Keratinocyte (primary cell): ENCODE data around the gene MLPH. TPM values are rescaled to one million over a fixed set of nuclear protein-coding genes. Genes with fewer than 3 reads are reported as not detected.
A peak's percentile ranks its signal among the peaks of the same experiment; 100 is the strongest.

Experiments used
- DNase-seq: peaks from one replicate; pipeline ENCODE4 v3.0.0-alpha.2; 2011; ENCODE audit warnings: low read depth, missing footprints, low spot score
- FAIRE-seq: peaks from 2 replicates; lab custom pipeline; 2011; peaks lifted over from hg19 to GRCh38; lab: Jason Lieb, UNC
- H2AFZ ChIP-seq: 2 replicates; pipeline ENCODE4 v1.6.0; 2012; ENCODE audit warnings: low read length, control low read depth, inconsistent platforms; ENCODE audit not compliant: control insufficient read depth
- H3K27ac ChIP-seq: 2 replicates; pipeline ENCODE4 v1.5.1; 2011; ENCODE audit warnings: low read length; ENCODE audit not compliant: control insufficient read depth, insufficient read depth
- H3K27me3 ChIP-seq: 3 replicates; pipeline ENCODE4 v1.6.0; 2011; ENCODE audit warnings: low read length; ENCODE audit not compliant: control insufficient read depth, insufficient read depth; ENCODE audit errors: extremely low read depth
- H3K36me3 ChIP-seq, 2 experiments: 2 replicates in 1 of 2; 3 replicates in 1 of 2; pipeline ENCODE4 v1.5.1; 2011; ENCODE audit warnings: low read length in 2 of 2, mild to moderate bottlenecking in 1 of 2; ENCODE audit not compliant: control insufficient read depth in 2 of 2, insufficient read depth in 2 of 2; ENCODE audit errors: extremely low read depth in 1 of 2
- H3K4me1 ChIP-seq: 3 replicates; pipeline ENCODE4 v1.5.1; 2011; ENCODE audit warnings: low read length; ENCODE audit not compliant: control insufficient read depth, insufficient read depth; ENCODE audit errors: extremely low read depth
- H3K4me2 ChIP-seq: 3 replicates; pipeline ENCODE4 v1.6.0; 2011; ENCODE audit warnings: low read depth, low read length; ENCODE audit not compliant: control insufficient read depth, insufficient read depth; ENCODE audit errors: extremely low read depth
- H3K4me3 ChIP-seq, 3 experiments: fragments of 200-600 bp in 1 of 3; sonication (generic) in 1 of 3; 2 replicates in 2 of 3; 3 replicates in 1 of 3; pipeline ENCODE4 v1.5.1; 2011 to 2016; ENCODE audit warnings: low read length in 3 of 3, mild to moderate bottlenecking in 3 of 3, control low read depth in 2 of 3, inconsistent platforms in 1 of 3, low read depth in 1 of 3, mixed read lengths in 1 of 3, mixed run types in 1 of 3, moderate library complexity in 1 of 3; ENCODE audit not compliant: control insufficient read depth in 2 of 3, insufficient read depth in 2 of 3; ENCODE audit errors: extremely low read depth in 1 of 3
- H3K79me2 ChIP-seq: 2 replicates; pipeline ENCODE4 v1.6.0; 2012; ENCODE audit warnings: low read length; ENCODE audit not compliant: control insufficient read depth, insufficient read depth
- H3K9ac ChIP-seq: 3 replicates; pipeline ENCODE4 v1.6.0; 2011; ENCODE audit warnings: low read length; ENCODE audit not compliant: control insufficient read depth, insufficient read depth; ENCODE audit errors: extremely low read depth
- H3K9me1 ChIP-seq: 3 replicates; pipeline ENCODE4 v1.6.0; 2011; ENCODE audit warnings: low read length; ENCODE audit not compliant: control insufficient read depth, insufficient read depth; ENCODE audit errors: extremely low read depth
- H3K9me3 ChIP-seq: 2 replicates; pipeline ENCODE4 v1.5.1; 2012; ENCODE audit warnings: low read depth, low read length; ENCODE audit not compliant: control insufficient read depth
- H4K20me1 ChIP-seq: 3 replicates; pipeline ENCODE4 v1.6.0; 2011; ENCODE audit warnings: low read length; ENCODE audit not compliant: control insufficient read depth, insufficient read depth; ENCODE audit errors: extremely low read depth
- EZH2 ChIP-seq: IDR thresholded peaks from one replicate; pipeline ENCODE4 v1.6.1; 2012; ENCODE audit warnings: inconsistent platforms, mild to moderate bottlenecking, low read length, moderate library complexity
- dilution Hi-C: fragments of 300-500 bp; cut with MboI; formaldehyde crosslinking; loops from one replicate; pipeline ENCODE4 v1.7.0; 2020; ENCODE audit warnings: low sequenced_read_pairs; ENCODE audit not compliant: extremely low pct_ligation_motif_present
- polyA plus RNA-seq, 5 experiments: library from polyadenylated mRNA; depleted of rRNA in 3 of 5; stranded (reverse) in 3 of 5; stranded (forward) in 1 of 5; unstranded in 1 of 5; fragments of >200 nt; gene quantifications; 1 replicate in 1 of 5; 2 replicates in 3 of 5; 3 replicates in 1 of 5; pipeline versions ENCODE4 v1.2.1 to v1.2.3, GENCODE V29; 2011 to 2012; ENCODE audit warnings: missing spikeins in 2 of 5, low read depth in 1 of 5, low replicate concordance in 1 of 5
- TF ChIP-seq, protein P1 (sequence below), 3 experiments: IDR thresholded peaks in 1 of 3; conservative IDR thresholded peaks in 1 of 3; optimal IDR thresholded peaks in 1 of 3; 2 replicates in 2 of 3; 3 replicates in 1 of 3; pipeline versions ENCODE3 to v1.5.1; 2011; ENCODE audit warnings: low read length in 3 of 3, mild to moderate bottlenecking in 3 of 3, moderate library complexity in 2 of 3, control low read depth in 1 of 3, inconsistent platforms in 1 of 3; ENCODE audit not compliant: insufficient read depth in 2 of 3; ENCODE audit errors: extremely low read depth in 1 of 3

Gene MLPH
- polyA plus RNA-seq, 1 donor (not counting 4 experiments of a cell fraction or from before 2014, with no cell fraction given) = 0.67 TPM

DNA sequence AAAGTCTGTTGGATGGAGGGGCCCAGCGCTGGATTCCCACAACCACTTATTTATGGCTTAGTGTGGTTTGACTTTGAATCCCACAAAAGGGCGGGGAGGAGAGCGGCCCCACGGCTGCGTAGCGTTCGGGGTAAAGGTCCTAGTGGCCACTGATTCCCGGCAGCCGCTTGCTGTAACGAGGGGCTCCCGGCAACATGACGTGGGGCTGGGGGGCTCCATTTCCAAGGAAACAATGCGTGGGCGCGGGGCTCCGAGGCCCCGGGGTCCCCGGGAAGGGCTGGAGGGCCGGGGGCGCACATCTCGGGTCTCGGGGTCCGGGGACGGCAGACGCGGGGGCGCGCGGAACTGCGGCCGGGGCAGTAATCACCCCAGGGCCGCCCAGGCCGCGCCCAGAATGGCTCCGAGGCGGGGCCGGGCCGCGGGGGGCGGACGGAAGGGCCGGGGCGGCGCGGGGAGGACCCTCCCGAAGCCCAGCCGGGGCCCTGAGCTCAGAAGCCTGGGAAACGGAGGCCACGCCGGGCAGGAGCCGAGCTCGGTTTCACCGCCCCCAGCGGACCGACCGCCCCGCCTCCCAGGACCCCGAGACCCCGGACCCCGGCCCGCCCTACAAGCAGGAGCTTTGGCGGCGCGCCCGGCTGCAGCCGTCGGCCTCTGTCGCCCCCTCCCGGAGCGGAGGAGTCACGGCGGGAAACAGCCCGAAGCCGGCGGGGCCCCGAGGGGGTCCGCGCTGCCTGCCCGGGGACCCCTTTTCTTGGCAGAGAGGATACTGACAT lies 11.9 kb upstream of the MLPH start:
- H3K27me3 ChIP-seq = peaks cover 18% of the 10 kb centered on the region
- FAIRE-seq (no peak), DNase-seq (no peak)
- peak overlapping the region; percentile 71 for H3K27ac ChIP-seq
- H2AFZ ChIP-seq = peak overlapping the region; percentile 84
- H3K4me2 ChIP-seq = peak overlapping the region; percentile 83
- no peaks in the 10 kb centered on the region for H3K79me2 ChIP-seq
- H4K20me1 ChIP-seq = no peaks in the 10 kb centered on the region
- no peak for TF ChIP-seq EZH2
- TF ChIP-seq, protein P1, sequence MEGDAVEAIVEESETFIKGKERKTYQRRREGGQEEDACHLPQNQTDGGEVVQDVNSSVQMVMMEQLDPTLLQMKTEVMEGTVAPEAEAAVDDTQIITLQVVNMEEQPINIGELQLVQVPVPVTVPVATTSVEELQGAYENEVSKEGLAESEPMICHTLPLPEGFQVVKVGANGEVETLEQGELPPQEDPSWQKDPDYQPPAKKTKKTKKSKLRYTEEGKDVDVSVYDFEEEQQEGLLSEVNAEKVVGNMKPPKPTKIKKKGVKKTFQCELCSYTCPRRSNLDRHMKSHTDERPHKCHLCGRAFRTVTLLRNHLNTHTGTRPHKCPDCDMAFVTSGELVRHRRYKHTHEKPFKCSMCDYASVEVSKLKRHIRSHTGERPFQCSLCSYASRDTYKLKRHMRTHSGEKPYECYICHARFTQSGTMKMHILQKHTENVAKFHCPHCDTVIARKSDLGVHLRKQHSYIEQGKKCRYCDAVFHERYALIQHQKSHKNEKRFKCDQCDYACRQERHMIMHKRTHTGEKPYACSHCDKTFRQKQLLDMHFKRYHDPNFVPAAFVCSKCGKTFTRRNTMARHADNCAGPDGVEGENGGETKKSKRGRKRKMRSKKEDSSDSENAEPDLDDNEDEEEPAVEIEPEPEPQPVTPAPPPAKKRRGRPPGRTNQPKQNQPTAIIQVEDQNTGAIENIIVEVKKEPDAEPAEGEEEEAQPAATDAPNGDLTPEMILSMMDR (optimal IDR thresholded peaks at IDR 0.05 in 1 of 3, IDR thresholded peaks at IDR 0.05 in 1 of 3, conservative IDR thresholded peaks at IDR 0.05 in 1 of 3; ENCODE audit: extremely low read depth in 1 of 3, insufficient read depth in 2 of 3, low read length in 3 of 3) = peak; percentile 49 to 93 (median 78)
- dilution Hi-C loops = no loop called here
- H3K4me1 ChIP-seq = peaks cover 12% of the 10 kb centered on the region
- H3K4me3 ChIP-seq = peak overlapping the region; percentile 54 to 80 (median 70)
- H3K36me3 ChIP-seq = no peaks in the 10 kb centered on the region
- peak overlapping the region; percentile 86 for H3K9ac ChIP-seq
- no peaks in the 10 kb centered on the region for H3K9me3 ChIP-seq
- H3K9me1 ChIP-seq = no peaks in the 10 kb centered on the region

DNA sequence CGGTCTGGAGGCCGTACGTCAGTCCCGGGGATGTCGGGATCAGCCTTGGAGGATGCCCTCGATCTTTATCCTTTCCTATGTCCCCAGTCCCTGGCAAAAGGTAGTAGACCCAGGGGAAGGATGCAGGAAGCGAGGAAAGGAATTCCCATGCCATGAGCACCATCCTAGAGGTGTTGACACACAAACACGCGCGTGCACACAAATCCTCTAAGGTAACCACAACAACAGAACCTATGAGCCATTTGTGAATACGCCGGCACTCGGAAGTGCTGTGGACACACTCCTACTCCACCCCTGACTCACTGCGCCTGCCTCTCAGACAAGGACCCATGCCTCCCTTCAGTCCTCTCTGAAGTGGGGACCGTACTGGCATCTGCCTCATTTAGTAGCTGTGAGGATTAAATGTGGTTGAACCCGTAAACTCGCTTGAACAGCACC lies 11.3 kb upstream of the MLPH start:
- TF ChIP-seq, protein P1 (optimal IDR thresholded peaks at IDR 0.05 in 1 of 3, IDR thresholded peaks at IDR 0.05 in 1 of 3, conservative IDR thresholded peaks at IDR 0.05 in 1 of 3; ENCODE audit: extremely low read depth in 1 of 3, insufficient read depth in 2 of 3, low read length in 3 of 3) = no peak
- no peak for TF ChIP-seq EZH2
- Histone ChIP-seq H2AFZ (peak overlapping the region; percentile 84), H4K20me1 (no peaks in the 10 kb centered on the region), H3K9me1 (no peaks in the 10 kb centered on the region), H3K9me3 (no peaks in the 10 kb centered on the region), H3K79me2 (no peaks in the 10 kb centered on the region), H3K9ac (peak overlapping the region; percentile 86), H3K4me1 (peaks cover 12% of the 10 kb centered on the region), H3K4me3 (peak overlapping the region; percentile 54 to 80 (median 70)), H3K27me3 (peaks cover 22% of the 10 kb centered on the region), H3K27ac (no peak overlapping the region), H3K4me2 (peak overlapping the region; percentile 83), H3K36me3 (no peaks in the 10 kb centered on the region)
- DNase-seq (no peak), FAIRE-seq (peak; percentile 78)
- dilution Hi-C loops = no loop called here
